Forelimb muscle (tissue), 1 donor: Measurements from ENCODE around the gene RXRA. TPM values are rescaled to one million over a fixed set of nuclear protein-coding genes. Genes with fewer than 3 reads are reported as not detected.
A peak's percentile ranks its signal among the peaks of the same experiment; 100 is the strongest.

Experiments
- DNase-seq: peaks from one replicate; pipeline ENCODE4 v3.0.0-alpha.2; 2013; ENCODE audit warnings: low read depth
- polyA plus RNA-seq: library from polyadenylated mRNA; unstranded; fragments of 120-200 nt; gene quantifications from one replicate; pipeline ENCODE4 v1.2.1, GENCODE V29; 2013; ENCODE audit not compliant: insufficient read length

RXRA gene
- polyA plus RNA-seq, 1 donor: 28.9 TPM

DNA sequence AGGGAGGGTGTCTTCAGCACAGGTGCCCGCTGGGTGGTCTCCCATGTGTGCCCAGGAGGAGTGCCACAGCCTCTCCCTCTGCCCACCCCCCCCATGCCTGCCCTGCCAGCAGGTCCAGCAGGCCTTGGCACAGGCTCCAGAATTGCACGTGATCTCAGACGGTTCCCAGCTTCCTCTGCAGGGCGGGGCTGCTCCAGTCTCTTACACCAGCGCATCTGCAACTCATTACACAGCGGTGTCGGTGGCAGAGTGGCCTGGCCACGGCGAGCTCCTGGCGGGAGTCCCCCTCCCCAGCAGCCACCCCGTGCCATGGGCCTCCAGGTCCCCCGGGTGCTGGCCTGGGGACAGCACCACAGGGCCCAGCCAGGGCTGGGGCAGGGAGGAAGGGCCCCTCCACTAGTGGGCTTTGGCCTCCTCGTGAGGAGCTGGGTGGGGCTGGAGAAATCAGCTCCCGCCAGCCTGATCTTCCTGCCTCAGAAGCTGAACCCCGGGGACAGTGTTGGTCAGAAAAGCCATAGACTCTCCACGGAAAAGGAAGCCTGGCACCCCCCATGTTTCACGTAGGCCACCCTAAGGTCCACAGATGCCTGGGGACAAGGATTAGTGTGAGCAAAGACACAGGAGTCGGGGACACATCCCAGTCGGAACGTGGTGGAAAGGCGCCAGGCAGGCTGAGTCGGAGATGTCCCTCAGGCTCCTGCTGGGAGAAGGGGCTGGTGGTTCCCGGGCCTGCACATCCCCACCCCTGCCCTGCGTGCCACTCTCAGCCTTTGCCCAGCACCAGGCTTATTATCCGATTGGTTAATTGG lies 40.2 kb downstream of the RXRA start:
- DNase-seq: peak; percentile 68

DNA sequence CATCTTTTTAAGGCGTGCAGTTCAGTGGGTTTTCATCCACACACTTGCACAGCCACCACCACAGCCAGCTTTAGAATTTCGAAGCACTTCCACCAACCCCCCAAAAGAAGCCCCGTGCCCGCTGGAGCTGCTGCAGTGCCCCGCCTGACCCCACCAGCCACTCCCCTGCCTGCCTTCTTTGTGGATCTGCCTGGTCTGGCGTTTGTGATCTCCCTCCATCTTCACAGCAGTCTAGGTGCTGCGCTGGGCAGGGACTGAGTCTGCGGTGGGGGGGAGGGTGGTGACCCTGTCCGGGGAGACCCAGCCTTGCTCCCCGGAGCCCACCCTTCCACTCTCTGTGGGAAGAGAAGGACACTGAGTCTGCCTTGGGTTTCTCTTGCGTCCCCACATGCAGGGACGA lies 40.8 kb downstream of the RXRA start:
- DNase-seq: no peak

DNA sequence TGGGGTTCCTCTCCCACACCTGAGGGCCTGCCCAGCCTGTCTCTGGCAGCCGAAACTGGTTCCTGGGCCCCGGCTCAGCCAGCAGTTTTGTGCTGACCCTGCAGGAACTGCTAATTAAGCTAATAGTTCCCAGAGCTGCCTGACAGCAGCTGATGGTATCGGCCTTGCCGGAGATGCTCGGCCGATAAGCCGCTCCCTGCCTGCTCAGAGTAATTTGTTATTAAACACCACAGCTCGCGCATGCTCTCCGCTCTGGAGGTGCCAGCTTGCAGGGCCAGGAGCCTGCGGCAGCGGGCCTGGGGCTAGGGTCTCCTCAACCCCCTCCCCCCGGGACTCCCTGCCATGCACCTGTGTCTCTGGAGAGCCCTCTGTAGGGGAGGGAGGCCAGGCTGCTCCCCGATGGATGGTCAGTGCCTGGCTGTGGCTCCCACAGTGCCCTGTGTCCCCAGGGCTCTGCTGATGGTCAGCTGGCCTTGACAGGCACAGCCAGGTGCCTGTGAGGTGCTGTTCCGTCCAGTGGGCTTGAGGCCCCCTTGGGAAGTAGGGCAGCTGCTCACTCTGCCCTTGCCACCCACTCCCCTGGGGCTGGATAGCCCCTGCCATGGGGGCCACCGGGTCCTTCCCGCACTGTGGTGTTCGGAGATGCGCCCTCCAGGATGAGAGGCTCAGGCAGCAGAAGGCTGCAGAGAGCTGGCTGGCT lies 41.7 kb downstream of the RXRA start:
- no peak for DNase-seq

DNA sequence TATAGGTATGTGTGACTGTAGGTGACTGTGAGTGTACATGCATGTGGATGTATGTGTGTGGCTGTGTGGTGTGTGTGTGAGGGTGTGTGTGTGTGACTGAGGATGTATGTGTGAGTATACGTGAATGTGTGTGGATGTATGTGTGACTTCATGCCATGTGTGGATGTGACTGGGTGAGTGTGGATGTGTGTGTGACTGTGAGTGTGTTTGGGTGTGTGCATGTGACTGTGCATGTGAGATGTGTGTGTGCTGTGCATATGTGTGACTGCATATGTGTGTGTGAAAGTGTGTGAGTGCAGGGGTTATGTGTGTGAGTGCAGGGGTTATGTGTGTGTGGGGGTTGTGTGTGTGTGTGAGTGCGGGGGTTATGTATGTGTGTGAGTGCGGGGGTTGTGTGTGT lies 42.3 kb downstream of the RXRA start:
- no peak for DNase-seq

DNA sequence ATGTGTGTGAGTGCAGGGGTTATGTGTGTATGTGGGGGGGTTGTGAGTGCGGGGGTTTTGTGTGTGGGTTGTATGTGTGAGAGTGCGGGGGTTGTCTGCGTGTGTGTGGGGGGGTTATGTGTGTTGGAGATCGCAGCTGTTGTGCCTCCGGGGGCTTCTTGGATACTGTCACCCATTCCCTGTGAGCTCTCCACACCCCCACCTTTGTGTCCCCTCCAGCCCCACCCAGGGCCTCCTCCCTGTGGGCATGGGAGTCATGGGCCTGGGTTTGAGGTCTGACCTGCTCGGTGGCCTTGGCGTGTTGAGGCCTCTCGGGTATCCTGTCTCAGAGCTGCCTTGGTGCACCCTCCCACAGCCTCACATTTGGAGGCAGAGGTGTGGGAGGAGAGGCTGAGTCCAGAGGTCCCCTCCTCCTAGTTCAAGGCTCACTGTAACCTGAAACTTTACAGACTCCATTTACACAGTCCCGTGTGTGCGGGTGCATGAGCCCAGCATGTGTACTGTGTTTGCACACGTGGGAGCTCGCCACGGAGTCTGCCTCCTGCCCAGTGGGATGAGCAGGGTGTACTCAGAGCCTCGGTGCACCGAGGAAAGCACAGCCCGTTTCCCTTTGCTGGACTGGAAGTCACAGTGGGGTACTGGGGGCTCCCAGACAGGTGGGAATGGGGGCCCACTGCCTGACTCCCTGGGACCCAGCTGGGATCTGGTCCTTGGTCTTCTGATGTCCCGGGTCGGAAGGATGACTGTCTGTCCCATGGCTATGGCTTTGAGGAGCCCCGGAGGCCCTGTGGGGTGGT lies 43.4 kb downstream of the RXRA start:
- DNase-seq: no peak

DNA sequence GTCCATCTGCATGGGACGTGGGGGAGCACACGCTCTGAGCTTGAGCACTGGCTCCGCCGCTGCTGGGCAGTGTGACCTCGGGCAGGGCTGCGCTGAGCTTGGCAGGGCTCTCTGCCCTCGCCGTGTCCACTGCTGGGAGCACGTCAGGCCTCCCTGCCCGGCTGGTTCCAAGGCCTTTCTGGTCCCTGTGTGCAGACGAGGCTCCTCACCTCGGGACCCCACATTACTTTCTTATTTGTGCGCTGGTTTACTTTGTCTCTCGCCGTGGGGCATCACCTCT lies 43.9 kb downstream of the RXRA start:
- no peak for DNase-seq

DNA sequence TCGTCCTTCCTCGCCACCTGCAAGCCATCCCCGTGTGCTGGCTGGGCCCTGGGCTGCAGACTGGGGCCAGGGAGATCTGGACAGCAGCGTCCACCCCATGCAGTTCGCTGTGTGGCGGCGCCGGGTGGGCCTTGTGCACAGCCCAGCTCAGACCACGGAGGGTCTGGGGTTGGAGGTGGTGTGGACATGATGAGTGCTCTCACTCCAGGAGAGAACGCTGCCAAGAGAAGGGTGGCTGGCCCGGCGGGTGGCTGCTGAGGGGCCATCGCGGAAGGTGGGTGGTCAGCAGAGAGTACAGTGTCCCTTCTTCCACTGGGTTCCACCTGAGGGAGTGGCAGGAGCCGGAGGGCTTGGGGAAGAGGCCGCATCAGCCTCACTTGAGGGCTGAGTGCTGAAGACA lies 44.4 kb downstream of the RXRA start:
- no peak for DNase-seq

DNA sequence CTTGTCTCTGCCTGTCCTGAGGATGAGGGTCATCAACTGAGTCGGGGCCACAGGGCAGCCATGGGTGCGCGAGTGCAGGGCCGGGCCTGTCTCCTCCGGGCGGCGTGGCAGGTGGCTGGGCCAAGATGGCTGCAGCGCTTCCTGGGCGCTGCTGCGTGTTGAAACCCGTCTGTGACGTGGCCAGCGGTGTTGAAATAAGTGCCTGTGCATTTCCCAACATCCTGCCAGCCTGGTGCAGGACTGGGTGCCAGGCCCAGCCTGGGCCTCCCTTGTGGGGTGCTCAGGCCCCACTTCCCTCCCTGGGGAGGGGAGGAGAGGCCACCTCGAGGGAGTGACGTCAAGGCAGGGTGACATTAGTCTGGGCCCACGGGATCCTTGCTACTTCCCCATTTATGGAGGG lies 45.5 kb downstream of the RXRA start:
- no peak for DNase-seq

DNA sequence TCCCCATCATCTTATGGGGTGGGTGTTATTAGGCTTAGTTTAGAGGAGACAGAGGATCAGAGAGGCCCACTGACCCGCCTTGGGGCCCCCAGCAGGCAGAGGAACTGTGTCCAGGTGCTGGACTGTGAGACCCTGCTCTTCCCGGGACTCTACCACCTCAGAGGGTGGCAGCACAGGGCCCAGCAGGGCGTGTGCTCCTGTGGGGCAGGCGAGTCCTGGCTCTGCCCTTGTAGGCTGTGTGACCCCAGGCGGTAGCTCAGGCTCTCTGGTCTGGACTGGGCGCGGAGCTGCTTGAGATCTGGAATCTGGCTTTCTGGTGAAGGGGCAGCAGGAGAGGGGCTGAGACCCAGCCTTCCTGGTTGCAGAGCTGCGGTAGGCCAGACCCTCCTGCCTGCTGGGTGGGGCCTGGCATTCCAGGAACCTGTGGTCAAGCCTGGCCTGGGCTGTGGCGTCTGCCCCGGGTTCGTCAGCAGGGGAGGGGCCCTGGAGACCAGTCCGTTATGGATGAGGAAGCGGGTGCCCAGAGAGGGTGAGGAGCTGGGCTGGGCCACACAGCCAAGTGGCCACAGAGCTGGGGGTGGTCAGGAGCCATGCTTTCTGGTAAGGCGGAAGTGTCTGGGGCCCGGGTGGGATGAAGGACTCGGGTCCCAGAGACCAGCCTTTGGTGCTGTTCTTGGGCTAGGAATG lies 46.5 kb downstream of the RXRA start:
- no peak for DNase-seq

DNA sequence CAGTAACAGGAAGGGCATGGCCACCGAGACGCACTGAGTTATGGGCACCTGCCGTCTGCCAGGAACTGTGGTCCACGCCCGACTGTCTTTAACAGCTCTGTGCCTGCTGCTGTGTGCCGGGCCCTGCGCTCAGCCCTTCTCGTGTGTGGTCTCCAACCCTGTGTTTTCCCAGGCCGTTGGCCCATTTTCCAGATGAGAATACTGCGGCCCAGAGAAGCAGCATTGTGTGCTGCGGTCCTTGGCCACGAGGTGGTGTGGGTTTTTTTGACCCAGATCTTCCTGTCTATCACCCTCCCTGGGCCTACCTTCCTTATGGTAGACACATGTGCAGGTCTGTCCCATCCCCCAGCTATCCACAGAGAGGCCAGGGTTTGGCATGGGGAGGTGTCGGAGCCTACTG lies 47.0 kb downstream of the RXRA start:
- DNase-seq: no peak

DNA sequence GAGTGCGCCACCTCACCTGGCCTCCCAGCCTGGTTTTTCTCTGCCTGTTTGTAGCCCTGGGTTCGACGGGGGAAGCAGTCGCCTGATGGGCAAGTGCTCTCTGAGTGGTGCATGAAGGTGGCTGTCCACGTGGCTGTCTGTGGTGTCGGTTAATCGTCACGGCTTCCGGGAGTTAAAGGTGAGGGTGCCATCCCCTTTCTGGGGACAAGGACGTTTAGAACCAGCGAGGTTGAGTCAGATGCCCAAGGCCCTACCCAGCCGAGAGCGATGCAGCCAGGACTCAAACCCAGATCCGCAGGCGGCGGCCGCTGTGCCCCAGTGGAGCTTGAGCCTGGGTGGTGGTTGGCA lies 47.7 kb downstream of the RXRA start:
- no peak for DNase-seq

DNA sequence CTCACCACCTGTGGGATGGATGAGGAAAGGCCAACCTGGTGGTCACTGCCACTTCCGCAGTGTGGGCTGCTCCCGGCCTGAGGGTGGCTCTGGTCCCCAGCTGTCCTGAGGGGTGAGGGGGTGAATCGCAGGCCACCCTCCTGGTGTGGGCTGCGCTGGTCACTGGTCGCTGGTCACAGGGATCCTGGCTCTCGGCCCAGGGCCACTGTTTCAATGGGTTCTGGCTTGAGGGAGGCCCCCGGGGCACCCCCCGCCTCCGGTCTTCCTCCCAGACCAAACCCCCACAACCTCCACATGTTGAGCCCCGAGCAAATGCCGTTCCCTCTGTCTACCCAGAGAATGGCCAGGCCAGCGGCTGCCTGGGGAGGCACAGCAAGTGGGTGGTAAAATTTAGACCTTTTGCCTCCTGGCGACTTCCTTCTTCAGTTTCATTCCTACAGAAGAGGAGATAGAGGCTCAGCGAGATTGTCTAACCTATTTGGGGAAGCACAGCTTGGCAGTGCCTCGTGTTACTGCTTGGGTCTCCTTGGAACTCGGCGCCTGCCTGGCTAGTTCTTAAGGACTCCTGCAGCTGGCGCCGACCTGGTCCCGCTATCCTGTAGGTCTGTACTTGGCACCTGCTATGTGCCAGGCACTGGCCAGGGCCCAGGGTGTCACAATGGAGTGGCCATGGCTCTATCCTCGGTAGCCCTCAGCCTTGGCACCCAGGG lies 48.2 kb downstream of the RXRA start:
- DNase-seq: no peak

DNA sequence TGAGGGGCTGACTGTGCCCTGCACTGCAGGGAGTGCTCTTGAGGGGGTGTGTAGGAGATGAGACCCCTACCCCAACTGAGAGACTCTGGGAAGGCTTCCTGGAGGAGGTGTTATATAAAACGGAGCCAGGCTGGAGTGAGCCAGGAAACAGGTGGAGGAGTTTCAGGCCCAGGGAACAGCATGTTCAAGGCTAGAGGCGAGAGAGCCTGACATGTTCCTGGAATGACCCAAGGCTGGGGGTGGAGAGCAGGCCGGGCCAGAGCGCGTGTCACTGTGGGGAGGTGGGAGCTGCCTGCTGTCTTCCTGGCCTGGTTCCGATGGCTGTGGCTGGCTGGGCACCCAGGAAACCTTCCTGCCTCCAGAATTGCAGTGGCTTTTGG lies 48.7 kb downstream of the RXRA start:
- DNase-seq: no peak

DNA sequence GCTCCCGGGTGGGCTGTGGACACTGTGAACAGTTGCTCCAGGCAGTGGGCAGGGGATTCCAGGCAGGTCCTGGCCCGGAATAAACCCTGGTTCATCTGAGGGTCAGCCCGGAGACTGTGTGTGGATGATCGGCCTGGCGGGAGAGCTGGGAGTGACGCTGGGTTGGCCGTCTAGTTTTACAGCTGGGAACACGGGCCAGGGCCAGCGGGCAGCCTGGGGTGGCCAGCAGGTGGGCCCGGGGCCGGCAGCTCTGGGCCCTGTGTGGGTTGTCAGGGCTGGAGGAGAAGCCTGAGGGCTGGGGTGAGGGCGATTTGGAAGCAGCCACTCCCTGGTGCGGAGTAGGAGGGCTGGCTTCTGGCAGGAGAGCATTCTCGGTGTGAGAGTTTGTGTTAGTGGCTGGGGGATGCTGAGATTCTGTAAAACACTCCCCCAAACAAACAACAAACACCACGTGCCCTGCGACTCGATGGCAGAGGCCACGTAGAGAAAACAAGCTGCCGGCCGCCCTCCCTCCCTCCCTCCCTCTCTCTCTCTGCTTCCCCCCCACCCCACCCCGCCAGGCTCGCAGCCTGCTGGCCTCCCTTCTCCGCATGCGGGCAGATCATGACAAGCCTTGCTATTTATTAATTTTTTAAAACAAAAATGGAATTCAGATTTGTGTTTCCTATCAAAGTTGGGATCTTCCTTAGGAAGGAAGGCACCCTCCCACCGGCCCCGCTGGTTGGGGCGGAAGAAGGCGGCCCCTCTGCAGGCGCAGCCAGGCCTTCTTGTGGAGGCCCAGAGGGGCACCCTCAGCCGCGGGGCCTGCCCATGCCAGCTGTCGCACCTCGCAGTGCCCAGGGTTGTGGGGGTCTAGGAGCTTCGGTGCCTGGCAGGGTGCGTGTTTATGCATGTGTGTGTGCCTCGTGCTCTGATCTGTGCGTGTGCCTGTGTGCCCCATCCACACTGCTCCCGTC lies 49.5 kb downstream of the RXRA start:
- DNase-seq: no peak

DNA sequence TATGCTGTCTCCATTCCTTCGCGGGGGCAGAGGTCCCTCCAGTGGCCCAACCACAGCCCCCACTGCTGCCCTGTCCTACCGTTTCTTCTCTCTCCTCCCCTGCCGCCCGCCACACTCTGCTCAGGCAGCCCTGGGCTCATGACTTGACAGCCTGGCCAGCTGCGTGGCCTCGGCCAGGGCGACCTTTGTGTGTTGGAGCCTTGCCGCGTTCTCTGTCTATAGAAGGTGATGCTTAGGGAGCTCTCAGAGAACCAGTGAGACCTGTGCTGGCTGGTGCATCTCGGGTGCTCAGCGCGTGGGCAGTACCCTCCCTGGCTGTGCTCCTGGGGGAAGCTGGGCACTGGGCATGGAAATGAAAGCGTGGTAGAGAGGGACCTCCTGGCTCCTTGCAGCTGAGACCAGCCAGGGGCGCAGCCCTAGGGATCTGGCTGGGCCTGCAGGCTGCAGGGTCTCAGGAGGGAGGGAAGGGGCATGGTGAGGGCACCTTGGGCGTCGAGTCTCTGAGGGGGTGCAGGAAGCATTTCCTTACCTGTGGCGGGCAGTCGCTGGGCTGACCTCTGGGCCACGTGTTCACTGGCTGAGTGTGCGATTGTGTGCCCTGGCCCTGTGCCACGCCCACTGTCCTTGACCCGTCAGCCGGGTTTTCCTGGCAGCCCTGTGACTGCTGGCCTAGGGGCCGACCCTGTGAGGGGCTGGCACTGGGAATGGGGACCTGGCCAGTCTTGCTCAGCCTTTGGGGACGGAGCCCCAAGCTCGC lies 50.3 kb downstream of the RXRA start:
- no peak for DNase-seq

DNA sequence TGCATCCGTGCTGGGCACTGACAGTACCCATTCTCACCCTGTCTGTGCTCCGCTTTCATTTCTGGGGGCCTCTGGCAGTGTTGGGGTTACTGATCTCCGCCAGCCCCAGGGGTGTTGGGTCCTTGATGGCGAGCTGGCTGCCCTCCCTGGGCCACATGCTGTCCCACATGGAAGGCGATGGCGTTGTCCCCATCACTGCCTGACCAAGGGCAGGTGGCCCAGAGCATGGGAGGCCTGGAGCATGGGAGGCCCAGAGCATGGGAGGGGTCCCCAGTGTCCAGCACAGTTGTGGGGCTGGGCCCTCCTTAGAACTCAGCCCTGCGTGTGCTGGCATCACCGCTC lies 50.9 kb downstream of the RXRA start:
- DNase-seq: no peak

DNA sequence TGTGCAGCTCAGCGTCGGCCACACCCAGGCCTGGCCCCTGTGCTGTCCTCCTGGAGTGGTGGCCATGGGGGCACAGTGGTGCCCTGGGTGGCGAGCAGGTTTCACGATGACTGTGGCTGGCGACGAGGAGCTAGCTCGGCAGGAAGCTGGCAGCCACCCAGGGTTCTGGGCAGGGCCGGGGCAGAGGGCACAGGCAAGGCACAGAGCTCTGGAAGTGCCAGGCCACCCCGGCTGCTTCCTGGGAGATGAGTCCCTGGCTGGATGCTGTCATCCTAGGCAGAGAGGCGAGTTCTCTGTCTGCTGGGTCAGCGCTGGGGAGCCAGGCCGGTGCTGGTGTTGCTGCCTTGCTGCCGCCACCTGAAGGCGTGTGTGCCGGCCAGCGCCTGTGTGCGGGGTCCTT lies 51.7 kb downstream of the RXRA start:
- DNase-seq: no peak

DNA sequence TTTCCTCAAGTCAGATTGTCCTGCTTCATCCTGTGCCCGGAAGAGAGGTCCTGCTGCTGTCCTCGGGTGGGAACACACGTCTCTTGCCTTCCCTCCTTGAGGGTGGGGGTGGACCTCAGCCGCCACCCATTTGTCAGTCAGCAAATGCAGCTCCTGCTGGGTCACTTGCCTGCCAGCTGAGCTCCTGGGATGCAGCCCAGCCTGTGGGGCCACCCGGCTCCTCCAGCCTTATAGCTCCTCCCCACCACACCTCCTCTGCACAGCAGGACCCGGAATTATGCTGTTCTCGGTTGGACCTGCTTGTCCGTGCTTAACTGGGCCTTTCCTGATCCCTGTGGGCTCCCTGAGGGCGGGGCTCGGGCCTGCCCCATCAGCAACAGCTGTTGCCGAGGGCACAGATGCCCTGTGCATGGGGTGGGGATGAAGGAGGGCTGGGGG lies 52.7 kb downstream of the RXRA start:
- no peak for DNase-seq

DNA sequence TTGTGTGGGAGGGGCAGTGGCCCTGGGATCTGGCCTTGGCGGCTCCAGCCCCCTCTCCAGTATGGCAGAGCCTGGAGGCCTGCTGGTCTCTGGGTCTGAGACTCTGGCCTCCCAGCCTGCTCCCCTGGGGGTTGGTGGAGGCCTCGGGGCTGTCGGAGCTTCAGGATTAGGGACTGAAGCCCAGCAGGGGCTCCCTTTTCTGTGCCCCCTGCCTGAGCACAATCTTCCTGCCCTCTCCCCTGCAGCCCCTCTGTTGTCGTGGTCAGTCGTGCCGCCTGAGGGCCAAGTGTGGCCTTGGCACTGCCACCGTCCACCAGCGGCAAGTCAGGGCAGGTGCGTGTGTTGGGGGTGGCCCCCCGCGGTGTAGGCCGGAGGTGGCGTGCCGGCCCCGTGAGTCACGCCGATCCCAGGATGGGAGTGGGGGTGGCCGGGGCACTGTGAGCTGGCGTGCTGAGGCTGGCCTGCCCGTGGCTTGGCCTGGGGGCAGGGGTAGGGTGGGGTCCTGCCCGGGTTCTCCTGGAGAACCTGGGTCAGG lies 53.6 kb downstream of the RXRA start:
- no peak for DNase-seq
